Esophagus muscularis mucosa (tissue), 4 donors: ENCODE data around the gene AGTRAP. TPM values are rescaled to one million over a fixed set of nuclear protein-coding genes. Genes with fewer than 3 reads are reported as not detected.

Experiments used
- DNase-seq: peaks from one replicate; pipeline ENCODE4 v3.0.0-alpha.2; 2017; ENCODE audit errors: extremely low spot score
- H3K27ac ChIP-seq, 4 donors: fragments of 200-600 bp; sonication (generic); replicated peaks in 1 of 4; 1 replicate in 3 of 4; 2 replicates in 1 of 4; pipeline ENCODE4 v1.5.1; 2016 to 2019; ENCODE audit warnings: mild to moderate bottlenecking in 1 of 4
- H3K27me3 ChIP-seq, 4 donors: fragments of 200-600 bp; sonication (generic); one replicate each; pipeline versions ENCODE4 v1.5.1 to v1.6.0; 2016 to 2019
- H3K36me3 ChIP-seq, 4 donors: fragments of 200-600 bp; sonication (generic); one replicate each; pipeline ENCODE4 v1.5.1; 2016 to 2019
- H3K4me1 ChIP-seq, 4 donors: fragments of 200-600 bp; sonication (generic); one replicate each; pipeline ENCODE4 v1.5.1; 2016 to 2019
- H3K4me3 ChIP-seq, 4 donors: fragments of 200-600 bp; sonication (generic); 1 replicate in 2 of 4; 2 replicates in 2 of 4; pipeline ENCODE4 v1.5.1; 2016 to 2019; ENCODE audit warnings: mild to moderate bottlenecking in 4 of 4, moderate library complexity in 1 of 4
- H3K9me3 ChIP-seq, 4 donors: fragments of 200-600 bp; sonication (generic); 1 replicate in 3 of 4; 2 replicates in 1 of 4; pipeline ENCODE4 v1.5.1; 2016 to 2019
- CTCF ChIP-seq, 3 experiments: fragments of 200-600 bp in 2 of 3; fragments of 450-650 bp in 1 of 3; sonication (generic) in 2 of 3; IDR thresholded peaks; one replicate each; pipeline ENCODE4 v1.5.1; 2017 to 2019; ENCODE audit warnings: antibody characterized with exemption in 3 of 3, mild to moderate bottlenecking in 2 of 3, moderate library complexity in 1 of 3
- EP300 ChIP-seq: sonication (generic); formaldehyde crosslinking; IDR thresholded peaks from one replicate; pipeline ENCODE4 v1.6.1; 2017; ENCODE audit warnings: antibody characterized with exemption
- POLR2A ChIP-seq: fragments of 450-650 bp; IDR thresholded peaks from one replicate; pipeline ENCODE4 v1.6.1; 2017; ENCODE audit warnings: antibody characterized with exemption, moderate library complexity, mild to moderate bottlenecking, low read depth
- POLR2AphosphoS5 ChIP-seq, 2 donors: sonication (generic); formaldehyde crosslinking; IDR thresholded peaks; one replicate each; pipeline ENCODE4 v1.6.1; 2017; ENCODE audit warnings: antibody characterized with exemption in 2 of 2
- WGBS: methylation state at CpG from one replicate; pipeline ENCODE4 v1.1.5; 2018; 5-methylcytosine and 5-hydroxymethylcytosine counted together
- intact Hi-C: fragments of 100-400 bp; cut with DNase I; formaldehyde crosslinking; loops from one replicate; pipeline ENCODE4 v1.15.1; 2023
- total RNA-seq, 4 donors: library from RNA; depleted of rRNA; stranded (reverse); fragments of >200 nt; gene quantifications; one replicate each; pipeline versions ENCODE4 v1.1.0 to v1.2.1, GENCODE V29; 2016

Gene AGTRAP
- 10 to 100 TPM; 31.6 to 73.4 (median 45.6) TPM for total RNA-seq

- under 1% methylated on average over 32 of the region's 59 CpGs for WGBS
- Histone ChIP-seq H3K27me3 (no peaks in the 10 kb centered on the region), H3K4me1 (peaks cover 31 to 65% (median 62%) of the 10 kb centered on the region in 4 donors), H3K36me3 (no peaks in the 10 kb centered on the region), H3K27ac (peak within 1 kb of the TSS; percentile 86 to 92 (median 86)), H3K9me3 (no peaks in the 10 kb centered on the region), H3K4me3 (peak within 1 kb of the TSS; percentile 76 to 95 (median 80))
- TF ChIP-seq POLR2A (peak; percentile 72), CTCF (IDR thresholded peaks at IDR 0.05) (peak in 1 of 3 experiments; percentile 6), POLR2AphosphoS5 (IDR thresholded peaks at IDR 0.05) (peak; percentile 87 to 88), EP300 (no peak)
- intact Hi-C loops = loop anchor here (5.0 kb wide), 1 partner anchor 51 kb away; no protein-coding TSS in a partner anchor
- peak; percentile 100 for DNase-seq
Measured at GRCh38 chr1:11735854-11736745, at the start of gene AGTRAP. AGTRAP (plus strand) TSS chr1:11736136; CDS start chr1:11736209, 73 bp downstream.

- H3K27me3 ChIP-seq = peaks cover 5 to 81% (median 30%) of the 10 kb centered on the region in 4 donors
- H3K27ac ChIP-seq = no peak overlapping the region
- intact Hi-C loops = no loop called here
- H3K4me1 ChIP-seq = peaks cover 8 to 33% (median 31%) of the 10 kb centered on the region in 4 donors
- WGBS = 95% methylated on average over 4 of the region's 4 CpGs
- H3K9me3 ChIP-seq = no peaks in the 10 kb centered on the region
- TF ChIP-seq POLR2AphosphoS5 (IDR thresholded peaks at IDR 0.05) (no peak), POLR2A (no peak), EP300 (no peak), CTCF (IDR thresholded peaks at IDR 0.05) (no peak)
- H3K36me3 ChIP-seq = no peaks in the 10 kb centered on the region
- H3K4me3 ChIP-seq = no peak overlapping the region
- no peak for DNase-seq
Measured at GRCh38 chr1:11688506-11688905, 47.4 kb upstream of the AGTRAP start.

DNA sequence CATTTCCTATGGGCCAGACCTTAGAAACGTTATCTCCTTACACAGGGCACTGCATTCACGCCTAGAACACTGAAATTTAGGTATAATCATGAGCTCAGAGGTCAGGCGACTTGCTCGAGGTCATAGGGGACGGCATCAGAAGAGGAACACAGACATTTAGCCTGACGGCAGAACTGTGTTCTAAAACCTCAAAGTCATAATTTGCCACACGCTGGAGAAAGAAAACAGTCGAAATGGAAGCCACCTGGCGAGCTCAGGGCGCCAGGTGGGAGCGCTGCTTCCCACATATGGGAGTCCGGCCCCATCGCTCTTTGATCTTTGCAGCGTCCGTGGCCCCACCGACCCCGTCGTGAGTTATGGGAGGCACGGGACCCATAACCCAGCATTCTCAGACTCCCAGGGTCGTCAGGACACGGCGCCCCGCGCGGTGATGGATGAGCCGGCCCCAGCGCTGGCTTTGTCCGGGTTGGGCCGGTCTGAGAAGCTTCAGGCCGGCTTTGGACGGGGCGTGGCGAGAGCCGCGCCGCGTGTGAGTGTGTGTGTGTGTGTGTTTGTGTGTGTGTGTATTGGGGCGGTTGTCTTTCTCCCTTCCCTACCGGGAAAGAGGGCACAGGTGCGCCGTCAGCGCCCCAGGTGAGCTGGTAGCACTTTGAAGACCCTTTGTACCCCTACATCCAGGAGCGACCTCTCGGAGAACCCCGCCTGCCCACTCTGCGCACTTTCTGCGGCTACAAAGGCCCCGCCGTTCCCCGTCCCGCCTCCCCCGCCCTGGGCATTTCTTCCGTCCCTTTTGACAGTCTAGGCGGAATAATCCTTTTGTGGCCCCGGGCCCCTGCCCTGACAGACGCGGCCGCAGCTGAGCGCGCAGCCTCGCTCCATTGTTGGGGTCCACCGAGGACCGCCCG is 45.3 kb upstream of the AGTRAP start:
- 13% methylated on average over 14 of the region's 64 CpGs for WGBS
- H3K4me3 ChIP-seq = peak overlapping the region; percentile 31 to 47 (median 40)
- H3K36me3 ChIP-seq = no peaks in the 10 kb centered on the region
- TF ChIP-seq POLR2AphosphoS5 (IDR thresholded peaks at IDR 0.05) (no peak), CTCF (IDR thresholded peaks at IDR 0.05) (no peak), POLR2A (no peak), EP300 (no peak)
- no peak overlapping the region for H3K27ac ChIP-seq
- H3K4me1 ChIP-seq = peaks cover 8 to 34% (median 31%) of the 10 kb centered on the region in 4 donors
- H3K9me3 ChIP-seq = no peaks in the 10 kb centered on the region
- peaks cover 5 to 88% (median 30%) of the 10 kb centered on the region in 4 donors for H3K27me3 ChIP-seq
- intact Hi-C loops = no loop called here
- no peak for DNase-seq

- H3K27me3 ChIP-seq = peaks cover 5 to 96% (median 30%) of the 10 kb centered on the region in 4 donors
- 5% methylated on average over 4 of the region's 78 CpGs for whole genome bisulfite sequencing
- no peak for TF ChIP-seq CTCF (IDR thresholded peaks at IDR 0.05)
- no peak for TF ChIP-seq EP300
- TF ChIP-seq POLR2A = no peak
- no peak for TF ChIP-seq POLR2AphosphoS5 (IDR thresholded peaks at IDR 0.05)
- no peak for DNase-seq
- peak within 1 kb of the TSS; percentile 31 to 47 (median 40) for H3K4me3 ChIP-seq
- no peaks in the 10 kb centered on the region for H3K9me3 ChIP-seq
- intact Hi-C loops = no loop called here
- H3K36me3 ChIP-seq = no peaks in the 10 kb centered on the region
- H3K4me1 ChIP-seq = peaks cover 8 to 34% (median 31%) of the 10 kb centered on the region in 4 donors
- no peak within 1 kb of the TSS for H3K27ac ChIP-seq
Measured at GRCh38 chr1:11691302-11691914, 44.5 kb upstream of the AGTRAP start, which contains the start of gene DRAXIN. DRAXIN (plus strand) TSS chr1:11691710; CDS start chr1:11706259, 14,549 bp downstream.
